Measurements from ENCODE around the gene PHKB. TPM values are rescaled to one million over a fixed set of nuclear protein-coding genes. Genes with fewer than 3 reads are reported as not detected.

Gene PHKB
- total and polyA plus RNA-seq, 2 of the 8 experiments (the other 6 are each of a cell fraction or from before 2014, with no cell fraction given) = 18.6 to 38.3 TPM

- no peak overlapping the region for H2BK20ac ChIP-seq (ENCODE audit: low read length)
- H3K18ac ChIP-seq (ENCODE audit: extremely low read depth, low read length) = no peak overlapping the region
- H2BK5ac ChIP-seq (ENCODE audit: low read depth, low read length) = no peak overlapping the region
- no peak overlapping the region for H4K91ac ChIP-seq (replicated peaks; ENCODE audit: insufficient read length, low read length)
- no peaks in the 10 kb centered on the region for H3K9me3 ChIP-seq (ENCODE audit: insufficient read depth in 2 of 2, low read depth in 1 of 2, low read length in 1 of 2)
- H3K56ac ChIP-seq (replicated peaks; ENCODE audit: insufficient read length, low read depth, low read length) = no peak overlapping the region
- no peak overlapping the region for H2AK5ac ChIP-seq (ENCODE audit: low read depth, low read length)
- H2BK15ac ChIP-seq (ENCODE audit: low read length) = no peak overlapping the region
- no peaks in the 10 kb centered on the region for H3K23me2 ChIP-seq (ENCODE audit: low read depth, low read length)
- H4K5ac ChIP-seq (ENCODE audit: insufficient read length, low read depth, low read length) = no peak overlapping the region
- no peaks in the 10 kb centered on the region for H3K79me1 ChIP-seq (ENCODE audit: low read depth, low read length)
- no peak overlapping the region for H3K14ac ChIP-seq (ENCODE audit: insufficient read length)
- no peak for FAIRE-seq
- no peaks in the 10 kb centered on the region for H4K20me1 ChIP-seq (replicated peaks in 1 of 2; ENCODE audit: control insufficient read depth in 1 of 2, insufficient read depth in 2 of 2, low read length in 2 of 2)
- H2BK12ac ChIP-seq (ENCODE audit: low read depth, low read length) = no peak overlapping the region
- no peak for DNase-seq (ENCODE audit: low read depth in 1 of 2, low spot score in 2 of 2)
- no peaks in the 10 kb centered on the region for H3K27me3 ChIP-seq (replicated peaks in 1 of 4; ENCODE audit: control insufficient read depth in 3 of 4, extremely low read depth in 1 of 4, insufficient read depth in 3 of 4, low read length in 3 of 4)
- CTCF ChIA-PET (ENCODE audit: partially characterized antibody) = no interaction called here
- H3K4me3 ChIP-seq (ENCODE audit: extremely low read depth in 1 of 4, insufficient read depth in 2 of 4, low read depth in 3 of 4, low read length in 4 of 4) = no peak overlapping the region
- H2BK120ac ChIP-seq (replicated peaks; ENCODE audit: low read depth, low read length) = no peak overlapping the region
- H2AFZ ChIP-seq (ENCODE audit: low read length) = no peak overlapping the region
- no peaks in the 10 kb centered on the region for H3K79me2 ChIP-seq (ENCODE audit: control insufficient read depth in 1 of 2, insufficient read depth in 2 of 2, low read length in 2 of 2)
- H3K36me3 ChIP-seq (ENCODE audit: control insufficient read depth in 2 of 4, insufficient read depth in 4 of 4, low read length in 3 of 4) = 0 out of 8 replicates have a peak, but pooled peaks cover 0 to 2% (median 0%) of the 10 kb centered on the region in 4 experiments
- no peak overlapping the region for H4K8ac ChIP-seq (ENCODE audit: extremely low read depth, insufficient read depth, low read length)
- no peak overlapping the region for H3K4me2 ChIP-seq (ENCODE audit: insufficient read depth in 1 of 2, low read depth in 2 of 2, low read length in 2 of 2)
- H3K4me1 ChIP-seq (replicated peaks in 1 of 4; ENCODE audit: control insufficient read depth in 3 of 4, insufficient read depth in 4 of 4, low read length in 3 of 4) = no peaks in the 10 kb centered on the region; a peak in 1 of 7 replicates
- WGBS, 2 experiments (ENCODE audit: extremely low coverage in 1 of 2, insufficient coverage in 1 of 2, insufficient read length in 1 of 2, insufficient replicate concordance in 2 of 2, low coverage in 1 of 2, low lambda C conversion rate in 2 of 2, missing lambda C conversion rate in 1 of 2) = 96% methylated on average over 2 of the region's 2 CpGs; no CpG with 5 or more reads in 1 of the 2 experiments
- H3K23ac ChIP-seq (ENCODE audit: insufficient read length) = no peak overlapping the region
- H3K9ac ChIP-seq (replicated peaks in 1 of 4; ENCODE audit: extremely low read depth in 1 of 4, low read depth in 3 of 4, low read length in 3 of 4) = no peak overlapping the region
- POLR2A ChIA-PET (ENCODE audit: partially characterized antibody) = no interaction called here
- no peak overlapping the region for H3K4ac ChIP-seq (replicated peaks; ENCODE audit: insufficient read length, low read depth, low read length)
- H3K27ac ChIP-seq (ENCODE audit: low read depth, low read length) = no peak overlapping the region
- TF ChIP-seq, protein P1, sequence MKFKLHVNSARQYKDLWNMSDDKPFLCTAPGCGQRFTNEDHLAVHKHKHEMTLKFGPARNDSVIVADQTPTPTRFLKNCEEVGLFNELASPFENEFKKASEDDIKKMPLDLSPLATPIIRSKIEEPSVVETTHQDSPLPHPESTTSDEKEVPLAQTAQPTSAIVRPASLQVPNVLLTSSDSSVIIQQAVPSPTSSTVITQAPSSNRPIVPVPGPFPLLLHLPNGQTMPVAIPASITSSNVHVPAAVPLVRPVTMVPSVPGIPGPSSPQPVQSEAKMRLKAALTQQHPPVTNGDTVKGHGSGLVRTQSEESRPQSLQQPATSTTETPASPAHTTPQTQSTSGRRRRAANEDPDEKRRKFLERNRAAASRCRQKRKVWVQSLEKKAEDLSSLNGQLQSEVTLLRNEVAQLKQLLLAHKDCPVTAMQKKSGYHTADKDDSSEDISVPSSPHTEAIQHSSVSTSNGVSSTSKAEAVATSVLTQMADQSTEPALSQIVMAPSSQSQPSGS (IDR thresholded peaks at IDR 0.05; ENCODE audit: low read length) = no peak
- no peak for TF ChIP-seq CHD2 (IDR thresholded peaks at IDR 0.05; ENCODE audit: low read length)
- TF ChIP-seq SRF (IDR thresholded peaks at IDR 0.05; ENCODE audit: low read depth, low read length) = no peak
- no peak for TF ChIP-seq SIX5 (IDR thresholded peaks at IDR 0.05; ENCODE audit: low read depth, low read length)
- TF ChIP-seq SAP30 (IDR thresholded peaks at IDR 0.05; ENCODE audit: insufficient read depth, insufficient replicate concordance, low read length) = no peak
- TF ChIP-seq MAX (IDR thresholded peaks at IDR 0.05) = no peak
- TF ChIP-seq, protein P2, sequence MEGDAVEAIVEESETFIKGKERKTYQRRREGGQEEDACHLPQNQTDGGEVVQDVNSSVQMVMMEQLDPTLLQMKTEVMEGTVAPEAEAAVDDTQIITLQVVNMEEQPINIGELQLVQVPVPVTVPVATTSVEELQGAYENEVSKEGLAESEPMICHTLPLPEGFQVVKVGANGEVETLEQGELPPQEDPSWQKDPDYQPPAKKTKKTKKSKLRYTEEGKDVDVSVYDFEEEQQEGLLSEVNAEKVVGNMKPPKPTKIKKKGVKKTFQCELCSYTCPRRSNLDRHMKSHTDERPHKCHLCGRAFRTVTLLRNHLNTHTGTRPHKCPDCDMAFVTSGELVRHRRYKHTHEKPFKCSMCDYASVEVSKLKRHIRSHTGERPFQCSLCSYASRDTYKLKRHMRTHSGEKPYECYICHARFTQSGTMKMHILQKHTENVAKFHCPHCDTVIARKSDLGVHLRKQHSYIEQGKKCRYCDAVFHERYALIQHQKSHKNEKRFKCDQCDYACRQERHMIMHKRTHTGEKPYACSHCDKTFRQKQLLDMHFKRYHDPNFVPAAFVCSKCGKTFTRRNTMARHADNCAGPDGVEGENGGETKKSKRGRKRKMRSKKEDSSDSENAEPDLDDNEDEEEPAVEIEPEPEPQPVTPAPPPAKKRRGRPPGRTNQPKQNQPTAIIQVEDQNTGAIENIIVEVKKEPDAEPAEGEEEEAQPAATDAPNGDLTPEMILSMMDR (IDR thresholded peaks at IDR 0.05; ENCODE audit: control extremely low read depth in 1 of 3, insufficient read depth in 1 of 3, low read depth in 1 of 3, low read length in 3 of 3) = no peak
- TF ChIP-seq RAD21 (IDR thresholded peaks at IDR 0.05 in 1 of 2, conservative IDR thresholded peaks at IDR 0.05 in 1 of 2; ENCODE audit: low read depth in 2 of 2, low read length in 2 of 2) = no peak
These were observed 59.0 kb downstream of the PHKB start for GRCh38 chr16:47519996-47520679.

Data from H1 (cell line).